ENCODE measurements around the gene PIPOX. TPM values are rescaled to one million over a fixed set of nuclear protein-coding genes. Genes with fewer than 3 reads are reported as not detected.

Gene PIPOX
- total and polyA plus RNA-seq, 2 of the 13 experiments (the other 11 are each of a cell fraction or from before 2014, with no cell fraction given), result 87.3 to 154 TPM

GRCh38 chr17:29095439-29095838 is 52.5 kb downstream of the PIPOX start:
- no peaks in the 10 kb centered on the region for H3K27me3 ChIP-seq (ENCODE audit: control insufficient read depth in 1 of 2, insufficient read depth in 2 of 2, low read length in 2 of 2)
- no peak overlapping the region for H3K27ac ChIP-seq (ENCODE audit: extremely low read length, insufficient read depth, low read length)
- CTCF ChIA-PET (ENCODE audit: low intra/inter-chr PET ratio, low total read pairs), result no interaction called here
- DNase-seq (ENCODE audit: low spot score), result no peak
- no peak for TF ChIP-seq FLYWCH1 (CRISPR knock-in tag; IDR thresholded peaks at IDR 0.05)
- no peak for TF ChIP-seq ZNF891 (CRISPR knock-in tag; IDR thresholded peaks at IDR 0.05)
- TF ChIP-seq PHF21A (CRISPR knock-in tag; IDR thresholded peaks at IDR 0.05), result no peak
- TF ChIP-seq ZMAT5 (CRISPR knock-in tag; IDR thresholded peaks at IDR 0.05; ENCODE audit: borderline replicate concordance, low read depth), result no peak
- no peak for TF ChIP-seq PBX3 (CRISPR knock-in tag; IDR thresholded peaks at IDR 0.05; ENCODE audit: borderline replicate concordance)
- no peak for TF ChIP-seq KMT2A (CRISPR knock-in tag; IDR thresholded peaks at IDR 0.05)
- no peak for TF ChIP-seq PLSCR1 (CRISPR knock-in tag; IDR thresholded peaks at IDR 0.05; ENCODE audit: borderline replicate concordance)
- H3K9ac ChIP-seq (ENCODE audit: insufficient read depth, low read depth, low read length), result no peak overlapping the region
- no peak overlapping the region for H2AFZ ChIP-seq (ENCODE audit: low read length)
- POLR2A ChIA-PET, result no interaction called here
- H3K4me2 ChIP-seq (ENCODE audit: low read depth, low read length), result no peak overlapping the region
- intact Hi-C loops (cut with micrococcal nuclease; ENCODE audit: unreplicated experiment), result loop anchor here (1.0 kb wide), 1 partner anchor 24 kb away; no protein-coding TSS in a partner anchor
- H3K9me3 ChIP-seq (ENCODE audit: low read length), result no peaks in the 10 kb centered on the region
- no peaks in the 10 kb centered on the region for H3K4me1 ChIP-seq (ENCODE audit: insufficient read depth, low read length)
- no TSS peak for BruUV-seq (replicated peaks)
- H4K20me1 ChIP-seq (ENCODE audit: insufficient read depth, low read length), result no peaks in the 10 kb centered on the region
- ATAC-seq, result no peak
- peaks cover 45 to 85% of the 10 kb centered on the region in 2 experiments for H3K36me3 ChIP-seq (replicated peaks in 1 of 2; ENCODE audit: control insufficient read depth in 1 of 2, insufficient read depth in 2 of 2, low read length in 2 of 2)
- no peak overlapping the region for H3K4me3 ChIP-seq (replicated peaks in 1 of 3; ENCODE audit: insufficient read depth in 1 of 3, low read depth in 2 of 3, low read length in 3 of 3)
- no peak for FAIRE-seq
- in situ Hi-C loops (cut with HindIII; ENCODE audit: extremely low pct_ligation_motif_present, low pct_unique_long_range_greater_than_20kb), result no loop called here
- H3K79me2 ChIP-seq (ENCODE audit: insufficient read depth, low read length), result no peaks in the 10 kb centered on the region
- 91% methylated on average over 3 of the region's 6 CpGs for WGBS (ENCODE audit: low lambda C conversion rate)
